SU-DHL-6 (cell line): ENCODE results near the gene SASS6.

ENCODE experiments used
- H2AFZ ChIP-seq: fragments of 200-600 bp; sonication (generic); 2 replicates; pipeline ENCODE4 v1.6.1; 2014; ENCODE audit warnings: low read depth, mild to moderate bottlenecking, moderate library complexity, mixed read lengths, antibody characterized with exemption, low read length; ENCODE audit not compliant: severe bottlenecking
- H3F3A ChIP-seq: fragments of 200-600 bp; shearing (Covaris generic); 2 replicates; pipeline ENCODE4 v1.6.0; 2016; ENCODE audit warnings: antibody characterized with exemption, mild to moderate bottlenecking; ENCODE audit not compliant: insufficient read depth
- H3K27ac ChIP-seq: fragments of 200-600 bp; sonication (generic); 2 replicates; pipeline ENCODE4 v1.5.1; 2016; ENCODE audit warnings: low read depth, mild to moderate bottlenecking, low read length, moderate library complexity, mixed read lengths
- H3K27me3 ChIP-seq: fragments of 200-600 bp; sonication (generic), shearing (Covaris generic); 2 replicates; pipeline ENCODE4 v1.6.0; 2014; ENCODE audit warnings: mild to moderate bottlenecking, low read length
- H3K36me3 ChIP-seq: fragments of 200-600 bp; sonication (generic); 2 replicates; pipeline ENCODE4 v1.6.1; 2014; ENCODE audit warnings: mild to moderate bottlenecking, low read length, mixed read lengths
- H3K4me2 ChIP-seq: fragments of 300-600, 200-600 bp; shearing (Covaris generic), sonication (generic); 2 replicates; pipeline ENCODE4 v1.6.0; 2014; ENCODE audit warnings: low read length, low read depth, mild to moderate bottlenecking; ENCODE audit not compliant: poor library complexity, severe bottlenecking
- H3K4me3 ChIP-seq: fragments of 200-600 bp; sonication (generic); 2 replicates; pipeline ENCODE4 v1.5.1; 2014; ENCODE audit warnings: antibody characterized with exemption, low read length, mild to moderate bottlenecking, mixed read lengths; ENCODE audit not compliant: insufficient read depth, poor library complexity, severe bottlenecking
- H3K79me2 ChIP-seq: fragments of 200-600 bp; sonication (generic); 2 replicates; pipeline ENCODE4 v1.6.1; 2014; ENCODE audit warnings: mild to moderate bottlenecking, low read length, moderate library complexity; ENCODE audit not compliant: insufficient read depth
- H3K9ac ChIP-seq: fragments of 200-600 bp; sonication (generic); 2 replicates; pipeline ENCODE4 v1.7.0; 2014; ENCODE audit warnings: mild to moderate bottlenecking, low read length
- H3K9me2 ChIP-seq: fragments of 200-600 bp; sonication (generic); replicated peaks from 2 replicates; pipeline ENCODE4 v1.6.1; 2014; ENCODE audit warnings: low read length; ENCODE audit not compliant: insufficient read depth
- H3K9me3 ChIP-seq: fragments of 200-600 bp; sonication (generic); 2 replicates; pipeline ENCODE4 v1.6.1; 2014; ENCODE audit warnings: low read length, mixed read lengths; ENCODE audit not compliant: insufficient read depth
- H4K20me1 ChIP-seq: fragments of 200-600 bp; sonication (generic); 2 replicates; pipeline ENCODE4 v1.6.1; 2014; ENCODE audit warnings: low read depth, mild to moderate bottlenecking, antibody characterized with exemption, low read length, moderate library complexity, mixed read lengths
- CTCF ChIP-seq: fragments of 200-600 bp; sonication (generic); IDR thresholded peaks from one replicate; pipeline ENCODE4 v1.5.1; 2017; ENCODE audit warnings: antibody characterized with exemption, mild to moderate bottlenecking, low read length, moderate library complexity; ENCODE audit not compliant: insufficient read depth, poor library complexity, severe bottlenecking
- EZH2phosphoT487 ChIP-seq: fragments of 200-600 bp; sonication (generic), shearing (Covaris generic); conservative IDR thresholded peaks from 2 replicates; pipeline ENCODE4 v1.6.1; 2018; ENCODE audit warnings: mild to moderate bottlenecking, antibody characterized with exemption, low read length, moderate library complexity, mixed read lengths

SASS6 gene

GRCh38 chr1:100090471-100090870 lies 42.3 kb downstream of the SASS6 start:
- no peak overlapping the region for H3K4me2 ChIP-seq
- TF ChIP-seq CTCF (no peak), EZH2phosphoT487 (no peak)
- no peak overlapping the region for H3K4me3 ChIP-seq
- H3K27ac ChIP-seq: no peak overlapping the region
- H2AFZ ChIP-seq: no peak overlapping the region
- H3K9me3 ChIP-seq: no peaks in the 10 kb centered on the region
- H3K79me2 ChIP-seq: no peaks in the 10 kb centered on the region
- no peaks in the 10 kb centered on the region for H3K27me3 ChIP-seq
- no peaks in the 10 kb centered on the region for H3K9me2 ChIP-seq
- no peaks in the 10 kb centered on the region for H4K20me1 ChIP-seq
- peaks cover 22% of the 10 kb centered on the region for H3F3A ChIP-seq
- H3K9ac ChIP-seq: no peak overlapping the region
- H3K36me3 ChIP-seq: peaks cover 1% of the 10 kb centered on the region; the same call in 1 of the 2 replicates

- H3K4me3 ChIP-seq: no peak overlapping the region
- H3K27me3 ChIP-seq: no peaks in the 10 kb centered on the region
- H3K36me3 ChIP-seq: peaks cover 8% of the 10 kb centered on the region
- no peak for TF ChIP-seq EZH2phosphoT487
- no peak for TF ChIP-seq CTCF
- H3K4me2 ChIP-seq: no peak overlapping the region
- H2AFZ ChIP-seq: no peak overlapping the region
- no peak overlapping the region for H3K27ac ChIP-seq
- peaks cover 36% of the 10 kb centered on the region for H3F3A ChIP-seq
- no peaks in the 10 kb centered on the region for H3K9me2 ChIP-seq
- H3K9ac ChIP-seq: no peak overlapping the region
- H3K79me2 ChIP-seq: no peaks in the 10 kb centered on the region
- no peaks in the 10 kb centered on the region for H4K20me1 ChIP-seq
- H3K9me3 ChIP-seq: no peaks in the 10 kb centered on the region
Observed at GRCh38 chr1:100089082-100089481, 43.6 kb downstream of the SASS6 start.

- Histone ChIP-seq H3K9me2 (no peaks in the 10 kb centered on the region), H3F3A (peaks cover 47% of the 10 kb centered on the region), H3K9ac (no peak overlapping the region), H3K27me3 (no peaks in the 10 kb centered on the region), H3K36me3 (peaks cover 21% of the 10 kb centered on the region), H3K4me2 (no peak overlapping the region), H3K9me3 (no peaks in the 10 kb centered on the region), H3K27ac (no peak overlapping the region), H3K79me2 (no peaks in the 10 kb centered on the region), H4K20me1 (no peaks in the 10 kb centered on the region), H2AFZ (no peak overlapping the region), H3K4me3 (no peak overlapping the region)
- TF ChIP-seq EZH2phosphoT487: no peak
- TF ChIP-seq CTCF: no peak
Observed at GRCh38 chr1:100087396-100087795, 45.3 kb downstream of the SASS6 start.

- Histone ChIP-seq H3F3A (peaks cover 28% of the 10 kb centered on the region), H2AFZ (no peak overlapping the region), H3K36me3 (peaks cover 44% of the 10 kb centered on the region), H3K9me2 (no peaks in the 10 kb centered on the region), H3K4me3 (no peak overlapping the region), H3K79me2 (no peaks in the 10 kb centered on the region), H3K4me2 (no peak overlapping the region), H3K27ac (no peak overlapping the region), H3K9ac (no peak overlapping the region), H3K27me3 (no peaks in the 10 kb centered on the region), H3K9me3 (no peaks in the 10 kb centered on the region), H4K20me1 (no peaks in the 10 kb centered on the region)
- TF ChIP-seq CTCF (no peak), EZH2phosphoT487 (no peak)
Observed at GRCh38 chr1:100080331-100080730, 52.4 kb downstream of the SASS6 start.
